Measurements from ENCODE around the gene BRCC3.
"Not testable (repeated sequence)": the region's sequence is repeated elsewhere in the genome, so short reads cannot be mapped to it uniquely, and the experiment has no call there.

BRCC3 gene

GRCh38 chrX:155127465-155127864, 56.2 kb downstream of the BRCC3 start:
- TF ChIP-seq, protein P1, sequence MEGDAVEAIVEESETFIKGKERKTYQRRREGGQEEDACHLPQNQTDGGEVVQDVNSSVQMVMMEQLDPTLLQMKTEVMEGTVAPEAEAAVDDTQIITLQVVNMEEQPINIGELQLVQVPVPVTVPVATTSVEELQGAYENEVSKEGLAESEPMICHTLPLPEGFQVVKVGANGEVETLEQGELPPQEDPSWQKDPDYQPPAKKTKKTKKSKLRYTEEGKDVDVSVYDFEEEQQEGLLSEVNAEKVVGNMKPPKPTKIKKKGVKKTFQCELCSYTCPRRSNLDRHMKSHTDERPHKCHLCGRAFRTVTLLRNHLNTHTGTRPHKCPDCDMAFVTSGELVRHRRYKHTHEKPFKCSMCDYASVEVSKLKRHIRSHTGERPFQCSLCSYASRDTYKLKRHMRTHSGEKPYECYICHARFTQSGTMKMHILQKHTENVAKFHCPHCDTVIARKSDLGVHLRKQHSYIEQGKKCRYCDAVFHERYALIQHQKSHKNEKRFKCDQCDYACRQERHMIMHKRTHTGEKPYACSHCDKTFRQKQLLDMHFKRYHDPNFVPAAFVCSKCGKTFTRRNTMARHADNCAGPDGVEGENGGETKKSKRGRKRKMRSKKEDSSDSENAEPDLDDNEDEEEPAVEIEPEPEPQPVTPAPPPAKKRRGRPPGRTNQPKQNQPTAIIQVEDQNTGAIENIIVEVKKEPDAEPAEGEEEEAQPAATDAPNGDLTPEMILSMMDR (IDR thresholded peaks at IDR 0.05; ENCODE audit: insufficient read depth, low read length, missing control alignments) = no peak
- no peak for DNase-seq (ENCODE audit: low read depth, low spot score)
- H3K4me3 ChIP-seq (ENCODE audit: low read depth, low read length) = no peak overlapping the region
- POLR2A ChIA-PET = no interaction called here
- CTCF ChIA-PET = no interaction called here

- CTCF ChIA-PET = interaction anchor here (1.0 kb wide), 1 partner anchor 22 kb away, joined by 3 read pairs; no protein-coding TSS in a partner anchor
- no peak for DNase-seq (ENCODE audit: low read depth, low spot score)
- POLR2A ChIA-PET = no interaction called here
These were observed 56.6 kb downstream of the BRCC3 start for GRCh38 chrX:155127940-155128339.

DNA sequence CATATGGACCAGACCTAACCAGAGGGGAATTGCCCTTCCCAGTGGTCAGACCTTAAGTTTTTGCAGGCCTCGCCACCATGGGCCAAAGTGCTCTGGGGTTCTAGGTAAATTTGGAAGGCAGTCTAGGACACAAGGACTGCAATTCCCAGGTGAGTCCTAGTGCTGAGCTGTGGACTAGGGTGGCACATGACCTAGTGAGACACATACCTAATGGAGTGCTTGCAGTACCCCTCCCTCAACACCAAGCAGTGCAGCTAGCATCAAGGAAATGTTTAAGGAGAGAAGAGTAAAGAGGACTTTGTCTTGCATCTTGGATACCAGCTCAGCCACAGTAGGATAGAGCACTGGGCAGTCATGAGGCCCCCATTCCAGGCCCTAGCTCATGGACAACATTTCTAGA, 60.8 kb downstream of the BRCC3 start:
- CTCF ChIA-PET = no interaction called here
- POLR2A ChIA-PET = no interaction called here

More at GRCh38 chrX:155127940-155128339, 56.6 kb downstream of the BRCC3 start:
- no peak overlapping the region for H3K4me3 ChIP-seq (ENCODE audit: low read depth, low read length)
- TF ChIP-seq, protein P1 (IDR thresholded peaks at IDR 0.05; ENCODE audit: insufficient read depth, low read length, missing control alignments) = no peak

GRCh38 chrX:155134255-155134654, 62.9 kb downstream of the BRCC3 start:
- ChIA-PET CTCF (no interaction called here), POLR2A (no interaction called here)
- TF ChIP-seq, protein P1 (IDR thresholded peaks at IDR 0.05; ENCODE audit: insufficient read depth, low read length, missing control alignments) = no peak
- H3K4me3 ChIP-seq (ENCODE audit: low read depth, low read length) = no peak overlapping the region
- no peak for DNase-seq (ENCODE audit: low read depth, low spot score)

More for the DNA sequence above, 60.8 kb downstream of the BRCC3 start:
- no peak overlapping the region for H3K4me3 ChIP-seq (ENCODE audit: low read depth, low read length)
- TF ChIP-seq, protein P1 (IDR thresholded peaks at IDR 0.05; ENCODE audit: insufficient read depth, low read length, missing control alignments) = no peak
- DNase-seq (ENCODE audit: low read depth, low spot score) = no peak

- no peak overlapping the region for H3K4me3 ChIP-seq (ENCODE audit: low read depth, low read length)
- CTCF ChIA-PET = interaction anchor here (1.4 kb wide), 1 partner anchor 226 kb away, joined by 3 read pairs; no protein-coding TSS in a partner anchor
- TF ChIP-seq, protein P1 (IDR thresholded peaks at IDR 0.05; ENCODE audit: insufficient read depth, low read length, missing control alignments) = no peak
- no peak for DNase-seq (ENCODE audit: low read depth, low spot score)
- POLR2A ChIA-PET = no interaction called here
These were observed 72.7 kb downstream of the BRCC3 start for GRCh38 chrX:155143959-155144548.

- no peak for DNase-seq (ENCODE audit: low read depth, low spot score)
- ChIA-PET CTCF (no interaction called here), POLR2A (no interaction called here)
- TF ChIP-seq, protein P1 (IDR thresholded peaks at IDR 0.05; ENCODE audit: insufficient read depth, low read length, missing control alignments) = no peak
- H3K4me3 ChIP-seq (ENCODE audit: low read depth, low read length) = no peak overlapping the region
These were observed 73.6 kb downstream of the BRCC3 start for GRCh38 chrX:155144926-155145325.

- CTCF ChIA-PET = interaction anchor here (2.5 kb wide), 1 partner anchor 230 kb away, joined by 19 read pairs; no protein-coding TSS in a partner anchor
- H3K4me3 ChIP-seq (ENCODE audit: low read depth, low read length); POLR2A ChIA-PET; DNase-seq (ENCODE audit: low read depth, low spot score): not testable (repeated sequence)
These were observed 76.3 kb downstream of the BRCC3 start for GRCh38 chrX:155147612-155148011.

- H3K4me3 ChIP-seq (ENCODE audit: low read depth, low read length); DNase-seq (ENCODE audit: low read depth, low spot score); POLR2A ChIA-PET: not testable (repeated sequence)
- CTCF ChIA-PET = interaction anchor here (0.7 to 2.5 kb wide), 7 partner anchors 22 to 231 kb away, joined by 3 to 19 read pairs (median 4); no protein-coding TSS in a partner anchor
These were observed 76.9 kb downstream of the BRCC3 start for GRCh38 chrX:155148166-155148565.

Measured in AG04449 (cell line).